GM12801 (cell line): Measurements from ENCODE around the gene SCO2.

ENCODE experiments used
- TF ChIP-seq, protein P1 (sequence below): IDR thresholded peaks from one replicate; pipeline ENCODE4 v1.5.1; 2011; ENCODE audit warnings: control low read depth; ENCODE audit not compliant: insufficient read length; ENCODE audit errors: extremely low read depth

The SCO2 gene

DNA sequence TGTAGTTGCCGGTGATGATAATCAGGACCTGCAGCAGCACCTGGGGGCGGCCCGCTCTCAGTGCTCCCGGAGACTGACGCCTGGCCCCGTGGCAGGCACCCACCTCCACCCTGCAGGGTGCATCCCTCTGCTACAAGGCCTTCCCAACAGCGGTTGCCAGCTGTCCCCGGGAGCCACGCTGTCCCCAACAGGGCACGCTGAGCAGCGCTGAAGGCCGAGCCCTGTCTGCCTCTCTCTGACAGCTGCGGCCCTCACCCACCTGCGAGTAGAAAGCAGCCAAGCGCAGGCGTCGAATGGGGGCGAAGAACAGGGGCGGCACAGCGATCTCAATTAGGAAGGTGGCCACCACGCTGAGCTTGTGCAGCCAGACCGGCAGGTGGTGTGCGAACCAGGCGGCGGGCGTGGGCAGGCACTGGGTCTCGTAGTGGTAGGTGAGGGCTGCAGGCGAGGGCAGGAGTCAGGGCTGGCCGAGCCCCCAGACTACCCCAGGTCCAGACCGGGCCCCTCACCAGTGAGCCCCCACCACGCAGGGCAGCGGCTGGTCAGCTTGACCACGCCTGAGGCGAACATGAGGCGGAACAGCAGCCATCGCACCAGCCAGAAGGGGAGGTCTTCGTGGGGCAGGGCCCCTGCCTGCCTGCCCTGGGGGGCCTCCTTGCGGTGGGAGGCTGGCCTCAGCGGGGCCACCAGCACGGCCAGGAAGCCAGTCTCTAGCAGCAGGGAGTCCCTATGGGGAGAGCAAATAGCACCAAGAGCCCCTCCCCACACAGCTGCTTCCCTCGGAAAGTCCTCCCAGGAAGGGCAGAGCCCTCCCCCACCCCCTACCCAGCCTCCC, 19.4 kb downstream of the SCO2 start:
- TF ChIP-seq, protein P1, sequence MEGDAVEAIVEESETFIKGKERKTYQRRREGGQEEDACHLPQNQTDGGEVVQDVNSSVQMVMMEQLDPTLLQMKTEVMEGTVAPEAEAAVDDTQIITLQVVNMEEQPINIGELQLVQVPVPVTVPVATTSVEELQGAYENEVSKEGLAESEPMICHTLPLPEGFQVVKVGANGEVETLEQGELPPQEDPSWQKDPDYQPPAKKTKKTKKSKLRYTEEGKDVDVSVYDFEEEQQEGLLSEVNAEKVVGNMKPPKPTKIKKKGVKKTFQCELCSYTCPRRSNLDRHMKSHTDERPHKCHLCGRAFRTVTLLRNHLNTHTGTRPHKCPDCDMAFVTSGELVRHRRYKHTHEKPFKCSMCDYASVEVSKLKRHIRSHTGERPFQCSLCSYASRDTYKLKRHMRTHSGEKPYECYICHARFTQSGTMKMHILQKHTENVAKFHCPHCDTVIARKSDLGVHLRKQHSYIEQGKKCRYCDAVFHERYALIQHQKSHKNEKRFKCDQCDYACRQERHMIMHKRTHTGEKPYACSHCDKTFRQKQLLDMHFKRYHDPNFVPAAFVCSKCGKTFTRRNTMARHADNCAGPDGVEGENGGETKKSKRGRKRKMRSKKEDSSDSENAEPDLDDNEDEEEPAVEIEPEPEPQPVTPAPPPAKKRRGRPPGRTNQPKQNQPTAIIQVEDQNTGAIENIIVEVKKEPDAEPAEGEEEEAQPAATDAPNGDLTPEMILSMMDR = no peak

DNA sequence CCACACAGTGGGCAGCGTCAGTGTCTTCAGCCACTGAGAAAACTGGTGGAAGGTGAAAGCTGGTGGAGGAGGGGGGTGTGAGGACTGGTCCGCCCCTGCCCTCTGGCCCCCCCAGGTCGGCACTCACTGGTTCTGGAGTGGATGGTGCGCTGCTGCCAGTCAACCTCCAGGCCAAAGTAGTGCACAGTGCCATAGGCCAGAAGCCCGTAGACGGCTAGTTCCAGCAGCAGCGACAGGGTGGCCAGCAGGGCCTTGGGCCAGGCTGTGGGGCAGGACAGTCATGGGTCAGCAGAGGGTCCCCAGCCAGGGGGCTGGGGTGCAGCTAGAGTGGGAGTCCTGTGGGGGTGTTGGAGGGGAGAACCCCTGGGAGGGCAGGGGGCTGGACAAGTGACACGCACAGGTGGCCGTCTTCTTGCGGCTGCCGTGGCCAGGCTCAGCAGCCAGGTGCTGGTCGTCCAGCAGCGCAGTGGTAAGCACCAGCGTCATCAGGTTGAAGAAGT, 20.1 kb downstream of the SCO2 start:
- TF ChIP-seq, protein P1 = no peak

DNA sequence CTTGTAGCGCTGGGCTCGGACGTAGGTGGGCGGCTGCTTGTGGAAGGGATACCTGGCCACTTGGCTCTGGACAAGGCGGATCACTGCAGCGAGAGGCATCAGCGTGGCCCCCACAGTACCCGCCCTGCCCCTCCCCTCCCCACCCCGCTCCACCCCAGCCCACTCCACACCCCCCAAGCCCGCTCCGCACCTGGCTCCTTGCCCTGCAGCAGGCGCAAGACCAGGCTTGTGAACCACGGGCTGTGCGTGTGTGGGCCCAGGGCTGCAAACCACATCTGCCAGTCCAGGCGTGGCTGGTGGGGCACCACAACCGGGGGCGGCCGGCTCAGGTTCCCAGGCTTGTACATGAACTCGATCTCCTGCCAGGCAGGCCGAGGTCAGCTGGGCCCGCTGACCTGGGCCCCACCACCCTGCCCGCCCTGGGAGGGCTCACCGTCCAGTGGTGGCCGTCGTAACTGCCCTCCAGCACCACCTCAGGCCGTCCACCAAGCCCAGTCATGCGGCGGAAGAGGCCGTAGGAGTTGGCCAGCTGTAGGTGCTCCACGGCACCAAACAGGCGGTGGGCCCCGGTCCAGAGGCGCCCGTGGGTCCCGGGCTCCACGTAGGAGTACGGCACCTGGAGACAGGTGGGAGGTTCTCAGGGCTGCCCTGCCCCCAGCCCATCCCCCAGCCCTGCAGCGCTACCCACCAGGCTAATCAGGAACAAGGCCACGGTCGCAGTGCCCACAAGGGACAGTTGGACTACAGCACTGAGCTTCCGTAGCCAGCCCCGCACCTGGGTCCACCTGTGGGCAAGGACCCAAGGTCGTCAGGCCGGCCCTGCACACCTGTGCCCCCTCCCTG, 20.8 kb downstream of the SCO2 start:
- TF ChIP-seq, protein P1 = no peak

DNA sequence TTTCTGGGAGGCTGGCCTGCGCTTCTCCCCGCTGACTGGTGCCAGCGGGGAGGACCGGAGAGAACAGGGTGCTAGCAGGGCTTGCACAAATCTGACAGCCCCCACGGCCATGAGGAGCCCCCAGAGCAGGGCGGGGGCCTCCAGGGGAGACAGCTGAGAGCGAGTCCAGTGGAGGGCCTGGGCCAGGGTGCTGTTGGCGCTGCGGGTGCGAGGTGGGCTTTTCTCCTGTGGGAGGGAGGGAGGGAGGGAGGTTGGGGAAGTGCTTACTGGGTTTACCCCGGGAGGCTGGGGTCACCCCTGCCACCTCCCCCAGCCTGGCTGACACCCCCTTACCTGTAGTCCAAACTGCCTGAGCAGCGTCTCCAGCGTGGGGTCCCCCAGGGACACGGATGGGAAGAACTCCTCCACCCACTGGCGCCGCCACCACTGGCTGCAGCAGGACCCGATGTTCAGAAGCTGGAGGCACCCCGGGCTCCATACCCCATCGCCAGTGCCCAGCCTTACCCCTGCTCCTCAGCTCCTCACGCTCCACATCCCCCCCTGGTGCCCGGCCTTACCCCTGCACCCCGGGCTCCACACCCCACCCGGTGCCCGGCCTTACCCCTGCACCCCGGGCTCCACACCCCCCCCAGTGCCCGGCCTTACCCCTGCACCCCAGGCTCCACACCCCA, 21.8 kb downstream of the SCO2 start:
- TF ChIP-seq, protein P1 = no peak

DNA sequence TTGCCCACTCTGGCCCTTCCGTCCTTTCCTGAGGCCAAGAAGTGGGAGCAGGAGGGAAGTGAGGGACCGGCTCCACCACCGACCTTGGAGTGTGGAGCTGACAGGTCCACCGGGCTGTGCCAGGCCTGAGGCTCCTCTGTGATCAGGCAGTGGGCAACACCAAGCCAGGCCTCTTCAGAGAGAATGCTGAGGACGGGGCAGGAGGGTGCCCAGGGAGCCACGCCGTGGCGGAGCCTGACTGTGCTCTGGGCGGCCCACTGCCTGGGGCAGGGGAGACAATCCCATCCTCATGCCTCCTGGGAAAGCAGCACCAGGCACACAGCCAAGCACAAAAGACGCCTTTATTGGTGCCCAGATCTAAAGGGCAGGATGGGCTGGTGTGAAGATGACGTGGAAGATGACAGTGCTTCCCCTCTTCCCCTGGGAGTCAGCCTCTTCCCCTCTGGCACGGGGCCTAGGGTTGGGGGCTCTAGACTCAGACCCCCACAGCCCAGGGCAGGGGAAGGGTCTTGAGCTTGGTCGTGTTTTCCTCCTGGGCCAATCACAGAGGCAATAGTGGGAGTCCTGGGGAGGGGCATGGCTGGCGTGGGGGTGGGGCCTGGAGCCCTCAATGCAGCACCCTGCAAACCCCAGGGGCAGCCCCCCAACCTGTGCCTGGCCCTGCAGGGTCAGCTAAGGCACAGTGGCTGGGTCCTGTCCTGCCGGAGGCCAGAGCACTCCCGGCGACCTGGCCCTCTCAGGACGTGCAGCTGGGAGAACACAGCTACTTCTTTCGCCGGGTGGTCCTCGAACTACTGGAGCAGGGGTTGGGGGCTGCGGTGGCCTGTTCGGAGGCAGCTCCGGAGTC, 22.5 kb downstream of the SCO2 start:
- TF ChIP-seq, protein P1 = no peak

DNA sequence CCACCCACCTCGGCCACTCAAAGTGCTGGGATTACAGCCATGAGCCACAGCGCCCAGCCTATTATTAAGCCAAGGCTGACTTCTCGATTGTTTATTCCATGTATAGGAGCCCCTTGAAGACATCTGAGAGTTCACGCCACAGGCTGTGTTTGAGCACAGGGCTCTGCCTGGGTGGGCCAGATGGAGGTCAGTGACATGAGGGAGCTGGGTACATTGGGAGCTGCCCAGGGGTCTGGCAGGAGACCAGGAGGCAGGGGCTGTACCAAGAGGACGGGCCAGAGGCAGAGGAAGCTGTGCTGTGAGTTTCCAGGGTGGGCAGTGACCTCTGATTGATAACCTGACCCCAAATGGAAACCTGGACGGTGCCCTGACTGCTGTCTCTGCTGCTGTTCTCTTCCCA, 23.3 kb downstream of the SCO2 start:
- TF ChIP-seq, protein P1 = no peak
